Ovary (tissue), 3 donors: ENCODE measurements around the gene IL1B.

Source experiments
- CTCF ChIP-seq, 3 donors: fragments of 450-650 bp in 2 of 3; fragments of 200-600 bp in 1 of 3; IDR thresholded peaks; one replicate each; pipeline versions ENCODE4 v1.5.1 to v1.8.0; 2016 to 2022; ENCODE audit warnings: antibody characterized with exemption in 3 of 3, mild to moderate bottlenecking in 1 of 3
- POLR2A ChIP-seq: fragments of 450-650 bp; IDR thresholded peaks from one replicate; pipeline ENCODE4 v1.6.1; 2017; ENCODE audit warnings: antibody characterized with exemption, mild to moderate bottlenecking, moderate library complexity
- donor health status: DM: no; HTN: no; CAD: no.

GRCh38 chr2:112787729-112788393 lies 48.7 kb downstream of the IL1B start:
- TF ChIP-seq CTCF (IDR thresholded peaks at IDR 0.05), result no peak
- TF ChIP-seq POLR2A, result no peak
